ENCODE measurements around the gene KREMEN1. TPM values are rescaled to one million over a fixed set of nuclear protein-coding genes. Genes with fewer than 3 reads are reported as not detected.

KREMEN1 gene
- total and polyA plus RNA-seq, 4 donors = 1.2 to 22.6 (median 3.8) TPM

DNA sequence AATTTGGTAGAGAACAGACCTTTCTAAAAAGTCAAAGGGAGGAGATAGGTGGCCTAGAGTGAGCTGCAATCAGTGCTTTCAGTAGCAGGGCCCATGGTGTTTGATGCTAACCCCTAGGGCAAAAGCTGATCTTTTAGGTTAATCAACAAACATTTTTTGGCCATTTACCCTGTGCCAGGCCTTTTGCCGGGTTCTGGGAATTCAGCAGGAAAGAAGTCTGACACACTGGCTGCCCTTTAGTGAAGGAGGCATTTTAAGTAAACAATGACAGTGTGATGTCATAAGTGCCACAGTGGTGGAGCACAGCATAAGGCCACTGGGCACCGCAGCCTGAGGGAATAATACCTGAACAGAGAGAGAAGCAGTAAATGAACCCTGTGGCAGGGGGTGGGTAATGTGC is 40.3 kb upstream of the KREMEN1 start:
- no peak overlapping the region for H3K4me3 ChIP-seq (ENCODE audit: low read depth in 1 of 3, low read length in 3 of 3)
- DNase-seq (ENCODE audit: low spot score) = no peak
- H3K27me3 ChIP-seq (ENCODE audit: control insufficient read depth in 4 of 4, insufficient read depth in 4 of 4, low read length in 3 of 4) = no peaks in the 10 kb centered on the region
- whole genome bisulfite sequencing = 27% methylated on average over 2 of the region's 2 CpGs
- peak overlapping the region; percentile 92 to 97 for H3K27ac ChIP-seq (ENCODE audit: low read depth in 1 of 2, low read length in 2 of 2)
- H3K9ac ChIP-seq (ENCODE audit: low read depth in 1 of 2, low read length in 2 of 2) = peak overlapping the region in 1 of 2 donors; percentile 83
- peaks cover 15 to 55% (median 34%) of the 10 kb centered on the region in 4 donors for H3K4me1 ChIP-seq (ENCODE audit: control insufficient read depth in 4 of 4, insufficient read depth in 4 of 4, low read length in 3 of 4)
- no peaks in the 10 kb centered on the region for H3K9me3 ChIP-seq (ENCODE audit: control insufficient read depth in 4 of 4, low read length in 3 of 4)
- H3K36me3 ChIP-seq (ENCODE audit: control insufficient read depth in 4 of 4, insufficient read depth in 3 of 4, low read depth in 1 of 4, low read length in 3 of 4) = no peaks in the 10 kb centered on the region
- TF ChIP-seq, protein P1, sequence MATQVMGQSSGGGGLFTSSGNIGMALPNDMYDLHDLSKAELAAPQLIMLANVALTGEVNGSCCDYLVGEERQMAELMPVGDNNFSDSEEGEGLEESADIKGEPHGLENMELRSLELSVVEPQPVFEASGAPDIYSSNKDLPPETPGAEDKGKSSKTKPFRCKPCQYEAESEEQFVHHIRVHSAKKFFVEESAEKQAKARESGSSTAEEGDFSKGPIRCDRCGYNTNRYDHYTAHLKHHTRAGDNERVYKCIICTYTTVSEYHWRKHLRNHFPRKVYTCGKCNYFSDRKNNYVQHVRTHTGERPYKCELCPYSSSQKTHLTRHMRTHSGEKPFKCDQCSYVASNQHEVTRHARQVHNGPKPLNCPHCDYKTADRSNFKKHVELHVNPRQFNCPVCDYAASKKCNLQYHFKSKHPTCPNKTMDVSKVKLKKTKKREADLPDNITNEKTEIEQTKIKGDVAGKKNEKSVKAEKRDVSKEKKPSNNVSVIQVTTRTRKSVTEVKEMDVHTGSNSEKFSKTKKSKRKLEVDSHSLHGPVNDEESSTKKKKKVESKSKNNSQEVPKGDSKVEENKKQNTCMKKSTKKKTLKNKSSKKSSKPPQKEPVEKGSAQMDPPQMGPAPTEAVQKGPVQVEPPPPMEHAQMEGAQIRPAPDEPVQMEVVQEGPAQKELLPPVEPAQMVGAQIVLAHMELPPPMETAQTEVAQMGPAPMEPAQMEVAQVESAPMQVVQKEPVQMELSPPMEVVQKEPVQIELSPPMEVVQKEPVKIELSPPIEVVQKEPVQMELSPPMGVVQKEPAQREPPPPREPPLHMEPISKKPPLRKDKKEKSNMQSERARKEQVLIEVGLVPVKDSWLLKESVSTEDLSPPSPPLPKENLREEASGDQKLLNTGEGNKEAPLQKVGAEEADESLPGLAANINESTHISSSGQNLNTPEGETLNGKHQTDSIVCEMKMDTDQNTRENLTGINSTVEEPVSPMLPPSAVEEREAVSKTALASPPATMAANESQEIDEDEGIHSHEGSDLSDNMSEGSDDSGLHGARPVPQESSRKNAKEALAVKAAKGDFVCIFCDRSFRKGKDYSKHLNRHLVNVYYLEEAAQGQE (IDR thresholded peaks at IDR 0.05) = peak; percentile 86
- TF ChIP-seq, protein P2, sequence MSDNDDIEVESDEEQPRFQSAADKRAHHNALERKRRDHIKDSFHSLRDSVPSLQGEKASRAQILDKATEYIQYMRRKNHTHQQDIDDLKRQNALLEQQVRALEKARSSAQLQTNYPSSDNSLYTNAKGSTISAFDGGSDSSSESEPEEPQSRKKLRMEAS (IDR thresholded peaks at IDR 0.05) = peak; percentile 89
- TF ChIP-seq, protein P3, sequence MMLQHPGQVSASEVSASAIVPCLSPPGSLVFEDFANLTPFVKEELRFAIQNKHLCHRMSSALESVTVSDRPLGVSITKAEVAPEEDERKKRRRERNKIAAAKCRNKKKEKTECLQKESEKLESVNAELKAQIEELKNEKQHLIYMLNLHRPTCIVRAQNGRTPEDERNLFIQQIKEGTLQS (IDR thresholded peaks at IDR 0.05) = peak; percentile 68
- TF ChIP-seq JUND (IDR thresholded peaks at IDR 0.05) (peak; percentile 90 to 94), TAF1 (conservative IDR thresholded peaks at IDR 0.05) (peak; percentile 71), EGR1 (IDR thresholded peaks at IDR 0.05; ENCODE audit: low read depth in 2 of 2) (peak in 1 of 2 donors; percentile 36), GABPA (IDR thresholded peaks at IDR 0.05 in 1 of 2, conservative IDR thresholded peaks at IDR 0.05 in 1 of 2) (no peak), RXRA (IDR thresholded peaks at IDR 0.05) (peak; percentile 93 to 95), FOXA2 (IDR thresholded peaks at IDR 0.05) (peak; percentile 98), RAD21 (IDR thresholded peaks at IDR 0.05) (peak; percentile 64 to 69), FOXA1 (IDR thresholded peaks at IDR 0.05) (peak; percentile 97), NR2F2 (IDR thresholded peaks at IDR 0.05) (peak; percentile 86), HNF4A (conservative IDR thresholded peaks at IDR 0.05) (peak; percentile 91 to 95), HNF4G (IDR thresholded peaks at IDR 0.05) (peak; percentile 68), SP1 (IDR thresholded peaks at IDR 0.05) (peak; percentile 96), YY1 (IDR thresholded peaks at IDR 0.05) (peak; percentile 91)
- TF ChIP-seq, protein P4, sequence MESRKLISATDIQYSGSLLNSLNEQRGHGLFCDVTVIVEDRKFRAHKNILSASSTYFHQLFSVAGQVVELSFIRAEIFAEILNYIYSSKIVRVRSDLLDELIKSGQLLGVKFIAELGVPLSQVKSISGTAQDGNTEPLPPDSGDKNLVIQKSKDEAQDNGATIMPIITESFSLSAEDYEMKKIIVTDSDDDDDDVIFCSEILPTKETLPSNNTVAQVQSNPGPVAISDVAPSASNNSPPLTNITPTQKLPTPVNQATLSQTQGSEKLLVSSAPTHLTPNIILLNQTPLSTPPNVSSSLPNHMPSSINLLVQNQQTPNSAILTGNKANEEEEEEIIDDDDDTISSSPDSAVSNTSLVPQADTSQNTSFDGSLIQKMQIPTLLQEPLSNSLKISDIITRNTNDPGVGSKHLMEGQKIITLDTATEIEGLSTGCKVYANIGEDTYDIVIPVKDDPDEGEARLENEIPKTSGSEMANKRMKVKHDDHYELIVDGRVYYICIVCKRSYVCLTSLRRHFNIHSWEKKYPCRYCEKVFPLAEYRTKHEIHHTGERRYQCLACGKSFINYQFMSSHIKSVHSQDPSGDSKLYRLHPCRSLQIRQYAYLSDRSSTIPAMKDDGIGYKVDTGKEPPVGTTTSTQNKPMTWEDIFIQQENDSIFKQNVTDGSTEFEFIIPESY (IDR thresholded peaks at IDR 0.05) = peak; percentile 84
- TF ChIP-seq, protein P5, sequence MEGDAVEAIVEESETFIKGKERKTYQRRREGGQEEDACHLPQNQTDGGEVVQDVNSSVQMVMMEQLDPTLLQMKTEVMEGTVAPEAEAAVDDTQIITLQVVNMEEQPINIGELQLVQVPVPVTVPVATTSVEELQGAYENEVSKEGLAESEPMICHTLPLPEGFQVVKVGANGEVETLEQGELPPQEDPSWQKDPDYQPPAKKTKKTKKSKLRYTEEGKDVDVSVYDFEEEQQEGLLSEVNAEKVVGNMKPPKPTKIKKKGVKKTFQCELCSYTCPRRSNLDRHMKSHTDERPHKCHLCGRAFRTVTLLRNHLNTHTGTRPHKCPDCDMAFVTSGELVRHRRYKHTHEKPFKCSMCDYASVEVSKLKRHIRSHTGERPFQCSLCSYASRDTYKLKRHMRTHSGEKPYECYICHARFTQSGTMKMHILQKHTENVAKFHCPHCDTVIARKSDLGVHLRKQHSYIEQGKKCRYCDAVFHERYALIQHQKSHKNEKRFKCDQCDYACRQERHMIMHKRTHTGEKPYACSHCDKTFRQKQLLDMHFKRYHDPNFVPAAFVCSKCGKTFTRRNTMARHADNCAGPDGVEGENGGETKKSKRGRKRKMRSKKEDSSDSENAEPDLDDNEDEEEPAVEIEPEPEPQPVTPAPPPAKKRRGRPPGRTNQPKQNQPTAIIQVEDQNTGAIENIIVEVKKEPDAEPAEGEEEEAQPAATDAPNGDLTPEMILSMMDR (IDR thresholded peaks at IDR 0.05; ENCODE audit: low read depth, low read length, missing input control) = peak; percentile 10

Measured in liver (tissue), 9 donors.